H9 (cell line): ENCODE results near the gene TMEM120A. TPM values are rescaled to one million over a fixed set of nuclear protein-coding genes. Genes with fewer than 3 reads are reported as not detected.

Source experiments
- DNase-seq: peaks from one replicate; pipeline ENCODE4 v3.0.0-alpha.2; 2017
- H2AFZ ChIP-seq: one replicate; pipeline ENCODE4 v1.6.1; 2013; ENCODE audit warnings: mild to moderate bottlenecking, low read length, control low read depth, moderate library complexity
- H2AK5ac ChIP-seq: 2 replicates; pipeline ENCODE4 v1.6.1; 2013; ENCODE audit warnings: low read length, control low read depth, mixed read lengths; ENCODE audit not compliant: insufficient read length
- H2BK120ac ChIP-seq: one replicate; pipeline ENCODE4 v1.6.1; 2013; ENCODE audit warnings: low read depth, mild to moderate bottlenecking, low read length, control low read depth, inconsistent platforms; ENCODE audit not compliant: poor library complexity, severe bottlenecking
- H2BK12ac ChIP-seq: 2 replicates; pipeline ENCODE4 v1.6.1; 2013; ENCODE audit warnings: low read length, control low read depth, mixed read lengths, low read depth; ENCODE audit not compliant: insufficient read length
- H2BK15ac ChIP-seq: 2 replicates; pipeline ENCODE4 v1.6.1; 2013; ENCODE audit warnings: low read depth, low read length, control low read depth
- H2BK20ac ChIP-seq: one replicate; pipeline ENCODE4 v1.6.1; 2013; ENCODE audit warnings: low read depth, mild to moderate bottlenecking, low read length, control low read depth, inconsistent platforms; ENCODE audit not compliant: poor library complexity, severe bottlenecking
- H2BK5ac ChIP-seq: 2 replicates; pipeline ENCODE4 v1.6.1; 2013; ENCODE audit warnings: low read length, control low read depth, mixed read lengths; ENCODE audit not compliant: insufficient read length
- H3K14ac ChIP-seq: 2 replicates; pipeline ENCODE4 v1.6.1; 2013; ENCODE audit warnings: low read length, control low read depth; ENCODE audit not compliant: insufficient read depth
- H3K18ac ChIP-seq: 2 replicates; pipeline ENCODE4 v1.6.1; 2013; ENCODE audit warnings: low read depth, mild to moderate bottlenecking, mixed read lengths, low read length, control low read depth; ENCODE audit not compliant: insufficient read length
- H3K23ac ChIP-seq: 2 replicates; pipeline ENCODE4 v1.6.1; 2013; ENCODE audit warnings: low read length, control low read depth, mixed read lengths, low read depth; ENCODE audit not compliant: insufficient read length
- H3K23me2 ChIP-seq: 2 replicates; pipeline ENCODE4 v1.6.1; 2013; ENCODE audit warnings: low read depth, mild to moderate bottlenecking, mixed read lengths, low read length, control low read depth; ENCODE audit not compliant: insufficient read length, poor library complexity, severe bottlenecking
- H3K27ac ChIP-seq: 2 replicates; pipeline ENCODE4 v1.5.1; 2013; ENCODE audit warnings: low read length, control low read depth, mixed read lengths, low read depth; ENCODE audit not compliant: insufficient read length
- H3K27me3 ChIP-seq: 2 replicates; pipeline ENCODE4 v1.6.1; 2013; ENCODE audit warnings: low read length, control low read depth, inconsistent platforms; ENCODE audit not compliant: insufficient read depth
- H3K4ac ChIP-seq: 2 replicates; pipeline ENCODE4 v1.6.1; 2013; ENCODE audit warnings: low read depth, mild to moderate bottlenecking, control low read depth, inconsistent platforms, low read length, moderate library complexity
- H3K4me1 ChIP-seq: 2 replicates; pipeline ENCODE4 v1.6.1; 2013; ENCODE audit warnings: low read length, control low read depth, inconsistent platforms; ENCODE audit not compliant: insufficient read depth
- H3K4me2 ChIP-seq: 2 replicates; pipeline ENCODE4 v1.6.1; 2013; ENCODE audit warnings: low read length, control low read depth, mixed read lengths; ENCODE audit not compliant: insufficient read length, insufficient read depth
- H3K56ac ChIP-seq: 2 replicates; pipeline ENCODE4 v1.6.1; 2013; ENCODE audit warnings: low read depth, mild to moderate bottlenecking, mixed read lengths, low read length, control low read depth; ENCODE audit not compliant: insufficient read length
- H3K79me1 ChIP-seq: 2 replicates; pipeline ENCODE4 v1.6.1; 2013; ENCODE audit warnings: low read depth, mild to moderate bottlenecking, moderate library complexity, low read length, control low read depth, inconsistent platforms; ENCODE audit not compliant: insufficient read depth, poor library complexity, severe bottlenecking
- H3K79me2 ChIP-seq: 2 replicates; pipeline ENCODE4 v1.6.1; 2013; ENCODE audit warnings: low read length, control low read depth, inconsistent platforms; ENCODE audit not compliant: insufficient read depth
- H3K9ac ChIP-seq: 2 replicates; pipeline ENCODE4 v1.6.1; 2013; ENCODE audit warnings: low read length, control low read depth, mixed read lengths; ENCODE audit not compliant: insufficient read length; ENCODE audit errors: extremely low read depth
- H3K9me3 ChIP-seq: one replicate; pipeline ENCODE4 v1.6.1; 2013; ENCODE audit warnings: low read depth, low read length, inconsistent platforms; ENCODE audit not compliant: control insufficient read depth
- H3T11ph ChIP-seq: one replicate; pipeline ENCODE4 v1.6.1; 2013; ENCODE audit warnings: mild to moderate bottlenecking, low read length, control low read depth, inconsistent platforms
- H4K20me1 ChIP-seq: one replicate; pipeline ENCODE4 v1.6.1; 2013; ENCODE audit not compliant: control insufficient read depth, insufficient read length, insufficient read depth
- H4K5ac ChIP-seq: 2 replicates; pipeline ENCODE4 v1.6.1; 2013; ENCODE audit warnings: low read depth, mild to moderate bottlenecking, mixed read lengths, low read length, control low read depth; ENCODE audit not compliant: insufficient read length
- H4K8ac ChIP-seq: replicated peaks from 2 replicates; pipeline ENCODE4 v1.6.1; 2013; ENCODE audit warnings: low read length, control low read depth, mixed read lengths, low read depth; ENCODE audit not compliant: insufficient read length
- H4K91ac ChIP-seq: 2 replicates; pipeline ENCODE4 v1.6.1; 2013; ENCODE audit warnings: low read depth, mild to moderate bottlenecking, moderate library complexity, mixed read lengths, low read length, control low read depth; ENCODE audit not compliant: insufficient read length
- H3K27ac Mint-ChIP-seq, 3 experiments: 2 replicates in 2 of 3; 3 replicates in 1 of 3; pipeline ENCODE4 v1.8.0; 2020 to 2021; ENCODE audit warnings: mixed read lengths in 3 of 3, mild to moderate bottlenecking in 1 of 3, moderate library complexity in 1 of 3
- H3K27me3 Mint-ChIP-seq: 2 replicates; pipeline ENCODE4 v1.8.0; 2021; ENCODE audit warnings: low read depth, mild to moderate bottlenecking, moderate library complexity, mixed read lengths
- H3K36me3 Mint-ChIP-seq, 3 experiments: 2 replicates in 2 of 3; 3 replicates in 1 of 3; pipeline ENCODE4 v1.8.0; 2020 to 2021; ENCODE audit warnings: low read depth in 3 of 3, mixed read lengths in 3 of 3; ENCODE audit not compliant: insufficient read depth in 1 of 3
- H3K4me1 Mint-ChIP-seq, 2 experiments: 2 replicates each; pipeline ENCODE4 v1.8.0; 2020; ENCODE audit warnings: mixed read lengths in 2 of 2
- H3K4me3 Mint-ChIP-seq, 2 experiments: 2 replicates in 1 of 2; 3 replicates in 1 of 2; pipeline ENCODE4 v1.8.0; 2020 to 2021; ENCODE audit warnings: mild to moderate bottlenecking in 2 of 2, mixed read lengths in 2 of 2, moderate library complexity in 1 of 2
- H3K9me3 Mint-ChIP-seq, 2 experiments: 2 replicates in 1 of 2; 3 replicates in 1 of 2; pipeline ENCODE4 v1.8.0; 2020; ENCODE audit warnings: mild to moderate bottlenecking in 2 of 2, mixed read lengths in 2 of 2, moderate library complexity in 1 of 2
- CTCF ChIP-seq: fragments of 200-600 bp; sonication (generic); conservative IDR thresholded peaks from 3 replicates; pipeline ENCODE4 v1.8.0; 2021; ENCODE audit warnings: antibody characterized with exemption, mild to moderate bottlenecking
- WGBS: extraction: QIAGEN DNeasy Blood & Tissue Kit; methylation state at CpG from one replicate; pipeline ENCODE4 v1.1.7; 2013; ENCODE audit warnings: missing lambda C conversion rate, low lambda C conversion rate, mixed read lengths; ENCODE audit not compliant: insufficient read length; ENCODE audit errors: extremely low coverage; 5-methylcytosine and 5-hydroxymethylcytosine counted together
- total RNA-seq: library from RNA; stranded (reverse); gene quantifications from 2 replicates; pipeline ENCODE4 v1.2.1, GENCODE V29; 2021

Gene TMEM120A
- total RNA-seq, 1 experiment from 2014 or later: 30.0 TPM

GRCh38 chr7:75992083-75992755 is 2.2 kb downstream of the TMEM120A start:
- Mint-ChIP-seq H3K4me1 (peaks cover 26 to 51% of the 10 kb centered on the region in 2 experiments), H3K9me3 (no peaks in the 10 kb centered on the region; a peak in 1 of 5 replicates), H3K36me3 (peaks cover 7 to 25% (median 15%) of the 10 kb centered on the region in 3 experiments), H3K4me3 (no peak overlapping the region), H3K27me3 (no peaks in the 10 kb centered on the region; the same call in 1 of the 2 replicates), H3K27ac (peak overlapping the region in 1 of 3 experiments; percentile 35; a peak in 1 of 7 replicates)
- H3K27ac ChIP-seq: no peak overlapping the region
- no peak overlapping the region for H2BK5ac ChIP-seq
- no peak overlapping the region for H2AFZ ChIP-seq
- H3K23ac ChIP-seq: no peak overlapping the region
- no peak overlapping the region for H4K5ac ChIP-seq
- no peak overlapping the region for H3T11ph ChIP-seq
- no peaks in the 10 kb centered on the region for H3K79me1 ChIP-seq
- WGBS: no CpG with 5 or more reads among the region's 20 CpGs
- H3K4ac ChIP-seq: no peak overlapping the region
- H4K91ac ChIP-seq: no peak overlapping the region
- H2BK15ac ChIP-seq: no peak overlapping the region
- H3K79me2 ChIP-seq: no peaks in the 10 kb centered on the region
- no peak overlapping the region for H3K4me2 ChIP-seq
- H3K4me1 ChIP-seq: peaks cover 8% of the 10 kb centered on the region; the same call in 1 of the 2 replicates
- no peak overlapping the region for H3K14ac ChIP-seq
- no peak overlapping the region for H2BK20ac ChIP-seq
- no peaks in the 10 kb centered on the region for H3K27me3 ChIP-seq
- no peak overlapping the region for H2BK120ac ChIP-seq
- H4K20me1 ChIP-seq: peaks cover 2% of the 10 kb centered on the region
- H3K9me3 ChIP-seq: no peaks in the 10 kb centered on the region
- no peak overlapping the region for H3K56ac ChIP-seq
- H3K18ac ChIP-seq: no peak overlapping the region
- no peak overlapping the region for H2BK12ac ChIP-seq
- no peak for TF ChIP-seq CTCF
- H3K23me2 ChIP-seq: peaks cover 15% of the 10 kb centered on the region
- no peak overlapping the region for H2AK5ac ChIP-seq
- H3K9ac ChIP-seq: no peak overlapping the region
- no peak overlapping the region for H4K8ac ChIP-seq
- DNase-seq: no peak
